ENCODE data around the gene RPL32. TPM values are rescaled to one million over a fixed set of nuclear protein-coding genes. Genes with fewer than 3 reads are reported as not detected.

The RPL32 gene
- total RNA-seq, 1 donor from 2014 or later = 972 TPM

DNA sequence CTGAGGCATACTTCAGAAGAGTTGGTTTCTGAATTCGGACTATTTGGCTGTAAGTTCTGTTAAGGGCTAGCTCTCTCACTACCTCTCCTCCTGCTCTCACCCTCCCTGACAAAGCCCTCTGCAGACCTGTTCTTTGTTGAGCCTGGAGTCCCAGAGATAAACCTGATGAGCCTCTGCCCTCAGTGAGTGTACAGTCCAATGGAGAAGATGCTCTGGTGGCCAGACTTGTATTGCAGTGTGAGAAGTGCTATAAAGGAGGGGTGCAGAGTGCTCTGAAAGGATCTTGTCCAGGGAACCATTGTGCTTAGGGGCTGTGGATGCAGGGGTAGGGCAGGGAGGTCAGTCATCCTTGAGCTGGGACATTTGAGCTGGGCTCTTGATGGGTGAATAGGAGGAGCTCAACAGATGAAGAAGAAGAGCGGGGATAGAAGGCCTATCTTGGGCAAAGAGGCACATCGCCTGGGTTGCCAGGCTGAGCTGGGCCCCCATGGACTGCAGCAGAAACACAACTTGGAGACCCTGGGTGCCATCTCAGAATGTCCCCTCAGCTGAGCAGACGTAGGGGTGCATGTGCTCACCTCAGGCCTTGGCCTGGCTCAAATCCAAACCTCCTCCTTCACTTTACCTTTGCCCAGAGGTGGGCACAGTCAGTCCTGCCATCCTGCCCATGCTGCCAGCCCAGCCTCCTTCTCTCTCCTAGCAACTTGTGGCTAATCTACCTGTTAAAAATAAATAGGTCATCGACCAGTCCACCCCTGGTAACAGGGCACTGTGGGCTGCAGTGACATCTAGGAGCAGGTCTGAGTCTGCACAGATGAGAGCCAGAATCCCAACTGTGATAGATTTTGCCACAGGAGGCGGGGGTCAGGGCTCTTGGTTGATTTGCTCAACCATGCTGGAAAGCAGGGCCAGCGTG, 41.6 kb downstream of the RPL32 start:
- peaks cover 14% of the 10 kb centered on the region for H3K4me1 Mint-ChIP-seq (ENCODE audit: low read depth)
- TF ChIP-seq, protein P1, sequence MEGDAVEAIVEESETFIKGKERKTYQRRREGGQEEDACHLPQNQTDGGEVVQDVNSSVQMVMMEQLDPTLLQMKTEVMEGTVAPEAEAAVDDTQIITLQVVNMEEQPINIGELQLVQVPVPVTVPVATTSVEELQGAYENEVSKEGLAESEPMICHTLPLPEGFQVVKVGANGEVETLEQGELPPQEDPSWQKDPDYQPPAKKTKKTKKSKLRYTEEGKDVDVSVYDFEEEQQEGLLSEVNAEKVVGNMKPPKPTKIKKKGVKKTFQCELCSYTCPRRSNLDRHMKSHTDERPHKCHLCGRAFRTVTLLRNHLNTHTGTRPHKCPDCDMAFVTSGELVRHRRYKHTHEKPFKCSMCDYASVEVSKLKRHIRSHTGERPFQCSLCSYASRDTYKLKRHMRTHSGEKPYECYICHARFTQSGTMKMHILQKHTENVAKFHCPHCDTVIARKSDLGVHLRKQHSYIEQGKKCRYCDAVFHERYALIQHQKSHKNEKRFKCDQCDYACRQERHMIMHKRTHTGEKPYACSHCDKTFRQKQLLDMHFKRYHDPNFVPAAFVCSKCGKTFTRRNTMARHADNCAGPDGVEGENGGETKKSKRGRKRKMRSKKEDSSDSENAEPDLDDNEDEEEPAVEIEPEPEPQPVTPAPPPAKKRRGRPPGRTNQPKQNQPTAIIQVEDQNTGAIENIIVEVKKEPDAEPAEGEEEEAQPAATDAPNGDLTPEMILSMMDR (IDR thresholded peaks at IDR 0.05) = no peak
- H3K4me3 Mint-ChIP-seq (ENCODE audit: unreplicated experiment) = no peak overlapping the region
- H3K9me3 Mint-ChIP-seq (ENCODE audit: low read depth) = no peaks in the 10 kb centered on the region
- peak overlapping the region; percentile 59 for H3K27ac Mint-ChIP-seq (ENCODE audit: unreplicated experiment)
- H3K27me3 Mint-ChIP-seq (ENCODE audit: low read depth) = no peaks in the 10 kb centered on the region
- H3K36me3 Mint-ChIP-seq (ENCODE audit: low read depth) = peaks cover 9% of the 10 kb centered on the region
- DNase-seq (ENCODE audit: low spot score) = no peak

DNA sequence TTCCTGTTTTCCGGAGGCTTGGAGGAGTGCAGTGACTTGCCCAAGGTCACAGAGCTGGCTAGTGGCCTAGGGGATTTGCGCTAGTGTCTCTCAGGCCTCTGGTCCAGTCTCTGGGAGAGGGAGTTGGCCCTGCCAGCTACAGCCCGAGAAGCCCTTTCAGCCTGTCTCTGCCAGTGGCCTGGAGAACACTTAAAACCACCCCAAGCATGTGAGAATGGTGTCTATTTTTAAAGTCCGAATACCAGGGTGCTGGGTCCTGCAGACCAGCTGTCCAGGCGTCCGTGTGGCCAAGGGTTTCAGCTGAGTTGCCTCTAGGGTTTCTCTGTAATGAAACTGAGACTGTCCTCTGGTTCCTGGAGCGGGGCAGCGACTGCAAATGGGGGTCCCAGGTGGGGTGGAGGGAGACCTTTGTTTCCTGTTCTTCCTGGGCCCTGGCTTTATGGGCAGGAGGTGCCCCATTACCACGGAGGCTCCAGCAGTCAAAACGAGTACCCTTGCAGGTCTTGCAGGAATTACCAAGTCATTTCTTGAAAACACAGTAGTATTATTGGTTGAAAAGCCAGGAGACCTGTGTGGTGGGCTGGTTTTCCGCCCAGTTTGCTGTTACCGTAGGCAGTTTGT, 42.7 kb downstream of the RPL32 start:
- TF ChIP-seq, protein P1 (IDR thresholded peaks at IDR 0.05) = no peak
- Mint-ChIP-seq H3K36me3 (ENCODE audit: low read depth) (peaks cover 4% of the 10 kb centered on the region), H3K27me3 (ENCODE audit: low read depth) (no peaks in the 10 kb centered on the region), H3K27ac (ENCODE audit: unreplicated experiment) (no peak overlapping the region), H3K9me3 (ENCODE audit: low read depth) (no peaks in the 10 kb centered on the region), H3K4me1 (ENCODE audit: low read depth) (peaks cover 14% of the 10 kb centered on the region), H3K4me3 (ENCODE audit: unreplicated experiment) (no peak overlapping the region)
- no peak for DNase-seq (ENCODE audit: low spot score)

DNA sequence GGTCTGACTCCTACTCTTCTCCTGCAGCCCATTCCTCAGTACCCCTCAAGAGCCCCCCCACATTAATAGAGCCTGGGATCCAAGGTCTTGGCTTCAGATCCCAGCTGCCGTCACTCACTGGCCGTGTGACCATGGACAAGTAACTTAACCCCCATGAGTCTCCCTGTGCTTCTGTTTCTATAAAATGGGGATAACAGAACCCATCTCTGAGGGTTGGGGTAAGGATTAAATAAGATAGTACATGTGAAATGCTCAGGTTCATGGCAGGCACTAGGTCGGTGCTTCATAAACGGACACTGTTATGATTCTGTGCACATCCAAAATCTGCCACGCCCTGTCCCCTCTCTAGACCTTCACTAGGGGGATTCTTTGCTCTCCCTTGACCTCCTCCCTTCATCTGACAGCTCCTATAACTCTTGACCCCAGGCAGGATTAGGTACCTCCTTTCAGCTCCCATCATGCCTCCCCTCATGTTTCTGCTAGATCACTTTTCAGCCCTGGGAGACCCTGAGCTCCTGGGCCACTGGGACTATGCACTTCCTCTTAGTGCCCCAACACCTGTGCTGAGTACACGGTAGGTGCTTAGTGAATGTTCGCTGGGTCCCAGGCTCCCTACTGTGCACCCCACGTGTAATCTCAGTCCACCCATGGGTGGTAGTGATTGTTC, 43.3 kb downstream of the RPL32 start:
- H3K4me3 Mint-ChIP-seq (ENCODE audit: unreplicated experiment) = no peak overlapping the region

DNA sequence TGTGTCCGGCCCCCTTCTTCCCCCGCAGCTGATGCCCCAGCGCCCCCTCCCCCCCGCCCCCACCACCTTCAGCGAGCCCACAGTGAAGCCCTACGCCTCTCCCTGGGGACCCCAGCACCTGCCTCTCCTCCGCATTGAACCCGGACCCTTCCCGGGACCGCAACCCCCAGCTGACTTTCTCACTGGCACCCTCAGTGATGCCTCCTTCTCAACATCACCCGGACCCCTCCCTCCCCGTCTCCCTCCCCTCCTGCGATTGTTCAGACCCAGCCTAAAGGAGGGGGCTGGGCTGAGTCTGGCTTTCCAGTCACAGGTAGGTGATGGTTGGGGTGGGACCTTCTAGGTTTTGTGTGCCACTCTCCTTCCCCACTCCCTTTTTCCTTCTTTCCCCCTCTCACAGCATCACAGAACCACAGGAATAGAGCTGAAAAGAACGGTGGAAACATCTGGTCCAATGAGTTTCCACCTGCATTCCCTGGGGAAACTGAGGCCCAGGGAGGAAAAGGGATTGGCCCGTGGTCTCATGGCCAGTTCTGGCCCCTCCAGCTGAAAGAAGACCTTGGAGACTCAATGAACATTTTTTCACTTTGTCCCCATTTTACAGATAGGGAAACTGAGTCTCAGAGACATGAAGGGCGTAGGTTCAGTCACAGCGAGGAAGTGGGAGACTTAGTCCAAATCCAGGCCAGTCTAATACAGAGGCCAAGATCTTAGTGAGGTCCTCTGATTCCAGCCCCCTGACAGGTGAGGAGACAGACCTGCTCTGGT, 44.1 kb downstream of the RPL32 start:
- Mint-ChIP-seq H3K4me3 (ENCODE audit: unreplicated experiment) (peak overlapping the region; percentile 88), H3K4me1 (ENCODE audit: low read depth) (peaks cover 14% of the 10 kb centered on the region), H3K9me3 (ENCODE audit: low read depth) (no peaks in the 10 kb centered on the region), H3K27me3 (ENCODE audit: low read depth) (no peaks in the 10 kb centered on the region), H3K36me3 (ENCODE audit: low read depth) (no peaks in the 10 kb centered on the region), H3K27ac (ENCODE audit: unreplicated experiment) (no peak overlapping the region)
- no peak for DNase-seq (ENCODE audit: low spot score)
- TF ChIP-seq, protein P1 (IDR thresholded peaks at IDR 0.05) = no peak

More for the DNA sequence above, 43.3 kb downstream of the RPL32 start:
- Mint-ChIP-seq H3K27me3 (ENCODE audit: low read depth) (no peaks in the 10 kb centered on the region), H3K4me1 (ENCODE audit: low read depth) (peaks cover 14% of the 10 kb centered on the region), H3K36me3 (ENCODE audit: low read depth) (no peaks in the 10 kb centered on the region), H3K27ac (ENCODE audit: unreplicated experiment) (peak overlapping the region; percentile 49), H3K9me3 (ENCODE audit: low read depth) (no peaks in the 10 kb centered on the region)
- TF ChIP-seq, protein P1 (IDR thresholded peaks at IDR 0.05) = no peak
- no peak for DNase-seq (ENCODE audit: low spot score)
